ENCODE data around the gene PRKAA1.

GRCh38 chr5:40798012-40798800 is at the start of gene PRKAA1:
- TF ChIP-seq CTCF (IDR thresholded peaks at IDR 0.05): peak; percentile 44
- TF ChIP-seq USF1 (IDR thresholded peaks at IDR 0.05; ENCODE audit: borderline replicate concordance, low read depth): no peak
- no peak; the same call in 1 of the 2 replicates for TF ChIP-seq REST (IDR thresholded peaks at IDR 0.05; ENCODE audit: low read depth, low read length)
- TF ChIP-seq CHD2 (IDR thresholded peaks at IDR 0.05; ENCODE audit: low read length, partially characterized antibody): peak; percentile 19
- TF ChIP-seq EZH2phosphoT487 (IDR thresholded peaks at IDR 0.05; ENCODE audit: borderline replicate concordance, low read depth): no peak
- TF ChIP-seq POLR2AphosphoS5 (IDR thresholded peaks at IDR 0.05; ENCODE audit: low read depth, low read length): peak; percentile 84
- TF ChIP-seq SMC3 (IDR thresholded peaks at IDR 0.05; ENCODE audit: low read depth, low read length): no peak; the same call in 1 of the 2 replicates
- peak; percentile 95 for TF ChIP-seq TAF1 (IDR thresholded peaks at IDR 0.05; ENCODE audit: borderline replicate concordance, low read depth, low read length)
- peak; percentile 89 for TF ChIP-seq YY1 (IDR thresholded peaks at IDR 0.05; ENCODE audit: low read depth)
- no peak for TF ChIP-seq ELF1 (IDR thresholded peaks at IDR 0.05)
- peak; percentile 58 for TF ChIP-seq NRF1 (IDR thresholded peaks at IDR 0.05; ENCODE audit: low read depth, low read length)
- no peak for TF ChIP-seq FOXM1 (IDR thresholded peaks at IDR 0.05; ENCODE audit: low read depth)
- TF ChIP-seq MEF2A (IDR thresholded peaks at IDR 0.05; ENCODE audit: borderline replicate concordance, low read depth): no peak
- TF ChIP-seq EP300 (IDR thresholded peaks at IDR 0.05; ENCODE audit: borderline replicate concordance in 1 of 2, low read depth in 1 of 2, low read length in 1 of 2): no peak
